ENCODE data around the gene MAPK10.

Gene MAPK10

DNA sequence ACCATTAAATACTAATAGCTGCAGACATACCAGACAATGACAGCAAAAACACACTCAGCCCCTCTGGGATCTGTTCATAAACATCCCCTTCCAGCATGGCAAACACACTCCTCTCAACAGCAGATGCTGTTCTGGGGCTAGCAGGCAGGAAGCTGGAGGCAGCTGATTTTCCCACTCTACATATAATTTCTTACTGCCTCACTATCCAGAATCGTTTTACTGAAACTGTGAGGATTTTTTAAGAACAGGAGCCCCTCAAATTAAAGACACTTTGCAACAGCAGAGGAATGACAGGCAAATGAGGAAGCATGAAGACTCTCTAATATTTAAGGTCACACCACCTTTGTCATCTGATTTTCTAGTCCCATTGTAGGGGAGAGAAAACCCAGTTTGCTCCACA lies 2.2 kb downstream of the MAPK10 start:
- no peak overlapping the region for H3K4me3 Mint-ChIP-seq
- H3K36me3 Mint-ChIP-seq (ENCODE audit: low read depth), result no peaks in the 10 kb centered on the region
- no peak overlapping the region for H3K27ac Mint-ChIP-seq
- H3K9me3 Mint-ChIP-seq, result no peaks in the 10 kb centered on the region
- H3K4me1 Mint-ChIP-seq, result peaks cover 42% of the 10 kb centered on the region
- DNase-seq, result no peak
- TF ChIP-seq, protein P1, sequence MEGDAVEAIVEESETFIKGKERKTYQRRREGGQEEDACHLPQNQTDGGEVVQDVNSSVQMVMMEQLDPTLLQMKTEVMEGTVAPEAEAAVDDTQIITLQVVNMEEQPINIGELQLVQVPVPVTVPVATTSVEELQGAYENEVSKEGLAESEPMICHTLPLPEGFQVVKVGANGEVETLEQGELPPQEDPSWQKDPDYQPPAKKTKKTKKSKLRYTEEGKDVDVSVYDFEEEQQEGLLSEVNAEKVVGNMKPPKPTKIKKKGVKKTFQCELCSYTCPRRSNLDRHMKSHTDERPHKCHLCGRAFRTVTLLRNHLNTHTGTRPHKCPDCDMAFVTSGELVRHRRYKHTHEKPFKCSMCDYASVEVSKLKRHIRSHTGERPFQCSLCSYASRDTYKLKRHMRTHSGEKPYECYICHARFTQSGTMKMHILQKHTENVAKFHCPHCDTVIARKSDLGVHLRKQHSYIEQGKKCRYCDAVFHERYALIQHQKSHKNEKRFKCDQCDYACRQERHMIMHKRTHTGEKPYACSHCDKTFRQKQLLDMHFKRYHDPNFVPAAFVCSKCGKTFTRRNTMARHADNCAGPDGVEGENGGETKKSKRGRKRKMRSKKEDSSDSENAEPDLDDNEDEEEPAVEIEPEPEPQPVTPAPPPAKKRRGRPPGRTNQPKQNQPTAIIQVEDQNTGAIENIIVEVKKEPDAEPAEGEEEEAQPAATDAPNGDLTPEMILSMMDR (IDR thresholded peaks at IDR 0.05), result no peak
- H3K27me3 Mint-ChIP-seq (ENCODE audit: low read depth, poor library complexity), result peaks cover 2% of the 10 kb centered on the region

DNA sequence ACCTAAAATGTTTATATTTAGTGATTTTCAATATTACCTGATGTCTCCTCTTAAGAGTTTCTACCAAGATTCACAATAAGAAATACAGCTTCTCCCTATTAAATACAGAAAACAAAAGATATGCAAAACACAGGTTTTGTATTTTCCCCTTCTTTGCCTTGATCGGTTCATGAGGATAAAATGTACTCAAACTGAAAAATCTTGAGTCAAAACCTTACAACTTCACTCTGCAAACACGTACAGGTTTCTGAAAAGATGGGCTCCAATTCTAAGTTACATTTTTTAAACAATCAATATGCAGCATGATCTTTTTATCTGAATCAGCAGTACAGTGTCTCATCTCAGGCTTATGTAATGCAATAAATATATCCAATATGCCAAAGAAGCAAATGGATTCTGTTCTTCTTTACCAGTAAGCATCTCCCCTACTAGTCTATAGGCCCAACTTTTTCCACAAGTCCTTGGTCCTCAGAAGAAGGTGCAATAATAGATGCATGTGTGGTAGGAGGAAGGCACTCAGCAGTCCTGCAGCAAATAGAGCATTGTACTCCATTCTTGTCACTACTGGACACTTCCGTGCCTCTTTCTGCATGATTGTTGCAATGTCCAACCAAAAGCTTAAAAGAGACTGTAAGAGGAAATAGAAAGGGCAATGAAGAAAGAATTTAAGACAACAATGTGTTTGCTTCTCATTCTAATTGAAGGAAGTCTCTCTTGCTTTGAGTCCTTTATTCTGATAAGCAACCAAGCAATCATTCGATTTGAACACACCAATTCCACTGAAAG lies 3.2 kb downstream of the MAPK10 start:
- peaks cover 2% of the 10 kb centered on the region for H3K27me3 Mint-ChIP-seq (ENCODE audit: low read depth, poor library complexity)
- H3K9me3 Mint-ChIP-seq, result no peaks in the 10 kb centered on the region
- peaks cover 42% of the 10 kb centered on the region for H3K4me1 Mint-ChIP-seq
- no peak overlapping the region for H3K27ac Mint-ChIP-seq
- no peak overlapping the region for H3K4me3 Mint-ChIP-seq
- no peaks in the 10 kb centered on the region for H3K36me3 Mint-ChIP-seq (ENCODE audit: low read depth)
- TF ChIP-seq, protein P1 (IDR thresholded peaks at IDR 0.05), result no peak
- DNase-seq, result no peak

DNA sequence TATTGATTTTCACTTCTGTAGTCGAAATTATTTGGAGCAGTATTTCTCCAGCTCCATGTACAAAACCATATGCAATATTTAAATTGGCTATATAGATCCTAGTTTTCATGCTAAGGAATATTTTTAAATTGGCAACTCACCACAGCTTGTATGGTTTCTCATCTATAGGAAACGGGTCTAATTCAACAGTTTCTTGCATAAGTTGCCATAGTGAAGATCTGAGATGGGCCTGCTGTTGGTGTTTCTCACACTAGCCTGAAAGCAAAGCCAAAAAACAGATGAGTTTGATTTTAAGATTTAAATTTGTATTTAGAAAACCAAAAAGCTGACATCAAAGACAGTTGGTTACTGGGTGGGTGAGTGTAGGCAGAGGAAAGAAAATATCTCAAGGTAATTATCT lies 5.5 kb downstream of the MAPK10 start:
- Mint-ChIP-seq H3K36me3 (ENCODE audit: low read depth) (no peaks in the 10 kb centered on the region), H3K9me3 (no peaks in the 10 kb centered on the region), H3K27ac (no peak overlapping the region), H3K4me3 (no peak overlapping the region), H3K4me1 (peaks cover 23% of the 10 kb centered on the region), H3K27me3 (ENCODE audit: low read depth, poor library complexity) (peaks cover 2% of the 10 kb centered on the region)
- TF ChIP-seq, protein P1 (IDR thresholded peaks at IDR 0.05), result no peak
- no peak for DNase-seq

DNA sequence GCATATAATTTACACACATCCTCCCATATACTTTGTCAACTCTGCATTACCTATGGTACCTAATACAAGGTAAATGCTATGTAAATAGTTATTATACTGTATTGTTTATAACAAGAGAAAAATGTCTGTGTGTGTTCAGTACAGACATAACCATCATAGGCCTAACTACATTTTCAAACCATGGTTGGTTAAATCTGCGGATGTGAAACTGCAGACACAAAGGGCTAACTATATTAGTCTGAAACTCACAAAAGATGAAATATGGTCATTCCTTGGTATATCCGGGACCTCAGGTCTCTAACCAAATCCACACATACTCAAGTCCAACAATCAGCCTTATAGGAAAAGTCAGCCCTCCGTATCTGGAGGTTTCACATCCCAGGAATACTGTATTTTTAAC lies 13.5 kb downstream of the MAPK10 start:
- Mint-ChIP-seq H3K4me1 (peaks cover 9% of the 10 kb centered on the region), H3K9me3 (no peaks in the 10 kb centered on the region), H3K36me3 (ENCODE audit: low read depth) (no peaks in the 10 kb centered on the region), H3K27ac (no peak overlapping the region), H3K27me3 (ENCODE audit: low read depth, poor library complexity) (no peaks in the 10 kb centered on the region), H3K4me3 (no peak overlapping the region)
- TF ChIP-seq, protein P1 (IDR thresholded peaks at IDR 0.05), result no peak
- no peak for DNase-seq

DNA sequence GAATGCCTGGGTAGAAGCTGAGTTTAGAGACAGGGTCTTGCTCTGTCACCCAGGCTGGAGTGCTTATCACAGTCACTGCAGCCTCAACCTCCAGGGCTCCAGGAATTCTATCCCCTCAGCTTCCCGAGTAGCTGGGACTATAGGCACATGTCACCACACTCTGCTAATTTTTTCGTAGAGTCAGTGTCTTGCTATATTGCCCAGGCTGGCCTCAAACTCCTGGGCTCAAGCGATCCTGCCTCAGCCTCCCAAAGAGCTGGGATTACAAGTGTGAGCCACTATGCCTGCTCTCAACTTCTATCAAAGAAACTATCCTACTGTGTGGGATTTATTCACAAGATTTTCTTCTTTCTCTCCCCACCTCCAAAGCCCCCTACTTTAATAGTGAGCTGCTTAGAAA lies 15.7 kb downstream of the MAPK10 start:
- H3K27ac Mint-ChIP-seq, result no peak overlapping the region
- no peak overlapping the region for H3K4me3 Mint-ChIP-seq
- peaks cover 10% of the 10 kb centered on the region for H3K4me1 Mint-ChIP-seq
- no peak for DNase-seq
- no peaks in the 10 kb centered on the region for H3K36me3 Mint-ChIP-seq (ENCODE audit: low read depth)
- TF ChIP-seq, protein P1 (IDR thresholded peaks at IDR 0.05), result no peak
- H3K27me3 Mint-ChIP-seq (ENCODE audit: low read depth, poor library complexity), result no peaks in the 10 kb centered on the region
- H3K9me3 Mint-ChIP-seq, result no peaks in the 10 kb centered on the region

DNA sequence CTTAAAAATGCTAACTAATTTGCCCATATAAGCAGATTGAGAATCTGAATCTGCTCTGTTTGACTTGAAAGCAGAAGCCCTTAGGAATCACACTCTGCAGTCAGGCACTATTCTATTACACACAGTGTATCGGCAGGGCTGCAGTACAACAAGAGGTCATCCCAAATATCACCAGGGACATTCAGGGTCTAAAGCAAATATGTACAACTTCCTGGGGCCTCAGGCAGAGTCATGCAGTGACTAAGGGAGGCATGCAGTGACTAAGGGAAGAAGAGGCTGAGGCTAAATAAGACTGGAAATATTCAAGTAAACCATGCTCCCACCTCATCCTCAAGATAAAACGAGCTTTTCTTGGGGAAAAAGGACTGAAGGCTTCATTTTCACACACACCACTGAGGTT lies 20.9 kb downstream of the MAPK10 start:
- Mint-ChIP-seq H3K4me3 (no peak overlapping the region), H3K9me3 (no peaks in the 10 kb centered on the region), H3K36me3 (ENCODE audit: low read depth) (no peaks in the 10 kb centered on the region), H3K27ac (no peak overlapping the region), H3K27me3 (ENCODE audit: low read depth, poor library complexity) (peaks cover 6% of the 10 kb centered on the region), H3K4me1 (peaks cover 13% of the 10 kb centered on the region)
- TF ChIP-seq, protein P1 (IDR thresholded peaks at IDR 0.05), result no peak
- no peak for DNase-seq
